Activated effector memory CD4-positive, alpha-beta T cell treated with anti-CD3 and anti-CD28 coated beads, Interleukin-2, amount 50 U/mL, for 16 hours (primary cell): ENCODE data around the gene LSAMP.

Experiments used
- DNase-seq: peaks from one replicate; pipeline ENCODE4 v3.0.0-alpha.2; 2020

Gene LSAMP

GRCh38 chr3:116000311-116000710 is 445.0 kb downstream of the LSAMP start:
- DNase-seq, result no peak

- DNase-seq, result no peak
Measured at GRCh38 chr3:115999613-116000012, 445.7 kb downstream of the LSAMP start.

- DNase-seq, result no peak
Measured at GRCh38 chr3:115999001-115999585, 446.2 kb downstream of the LSAMP start.

GRCh38 chr3:115996420-115997108 is 448.7 kb downstream of the LSAMP start:
- no peak for DNase-seq

- no peak for DNase-seq
Measured at GRCh38 chr3:115990669-115991068, 454.6 kb downstream of the LSAMP start.

- no peak for DNase-seq
Measured at GRCh38 chr3:115989684-115990421, 455.4 kb downstream of the LSAMP start.

- DNase-seq, result no peak
Measured at GRCh38 chr3:115986555-115987207, 458.6 kb downstream of the LSAMP start.

- no peak for DNase-seq
Measured at GRCh38 chr3:115982629-115983028, 462.7 kb downstream of the LSAMP start.

GRCh38 chr3:115982108-115982507 is 463.2 kb downstream of the LSAMP start:
- DNase-seq, result no peak

- DNase-seq, result no peak
Measured at GRCh38 chr3:115980709-115981108, 464.6 kb downstream of the LSAMP start.

GRCh38 chr3:115977866-115978265 is 467.4 kb downstream of the LSAMP start:
- DNase-seq, result no peak

GRCh38 chr3:115975796-115976195 is 469.5 kb downstream of the LSAMP start:
- DNase-seq, result no peak

- DNase-seq, result no peak
Measured at GRCh38 chr3:115975353-115975752, 469.9 kb downstream of the LSAMP start.

- DNase-seq, result no peak
Measured at GRCh38 chr3:115974940-115975339, 470.3 kb downstream of the LSAMP start.

- DNase-seq, result no peak
Measured at GRCh38 chr3:115968871-115969270, 476.4 kb downstream of the LSAMP start.

- no peak for DNase-seq
Measured at GRCh38 chr3:115961380-115961779, 483.9 kb downstream of the LSAMP start.

- DNase-seq, result no peak
Measured at GRCh38 chr3:115960799-115961198, 484.5 kb downstream of the LSAMP start.

- DNase-seq, result no peak
Measured at GRCh38 chr3:115958526-115958925, 486.8 kb downstream of the LSAMP start.

GRCh38 chr3:115947325-115947724 is 498.0 kb downstream of the LSAMP start:
- DNase-seq, result no peak

GRCh38 chr3:115943579-115943978 is 501.7 kb downstream of the LSAMP start:
- no peak for DNase-seq

- no peak for DNase-seq
Measured at GRCh38 chr3:115937054-115937453, 508.2 kb downstream of the LSAMP start.

- DNase-seq, result no peak
Measured at GRCh38 chr3:115932807-115933206, 512.5 kb downstream of the LSAMP start.

- no peak for DNase-seq
Measured at GRCh38 chr3:115931581-115931980, 513.7 kb downstream of the LSAMP start.

- DNase-seq, result no peak
Measured at GRCh38 chr3:115930922-115931321, 514.4 kb downstream of the LSAMP start.
